Measurements from ENCODE around the gene MYEOV.

Gene MYEOV

GRCh38 chr11:69298267-69299022, 4.5 kb downstream of the MYEOV start:
- H3K4me3 ChIP-seq (ENCODE audit: low read depth, low read length), result peak overlapping the region; percentile 40
- peak; percentile 70 for DNase-seq (ENCODE audit: low read depth)
- TF ChIP-seq CTCF (IDR thresholded peaks at IDR 0.05; ENCODE audit: low read depth, low read length, missing control alignments), result no peak

- no peak for TF ChIP-seq CTCF (IDR thresholded peaks at IDR 0.05; ENCODE audit: low read depth, low read length, missing control alignments)
- no peak for DNase-seq (ENCODE audit: low read depth)
- H3K4me3 ChIP-seq (ENCODE audit: low read depth, low read length), result no peak overlapping the region
Observed at GRCh38 chr11:69299023-69299461, 5.1 kb downstream of the MYEOV start.

- no peak for TF ChIP-seq CTCF (IDR thresholded peaks at IDR 0.05; ENCODE audit: low read depth, low read length, missing control alignments)
- DNase-seq (ENCODE audit: low read depth), result no peak
- no peak overlapping the region for H3K4me3 ChIP-seq (ENCODE audit: low read depth, low read length)
Observed at GRCh38 chr11:69299572-69299971, 5.6 kb downstream of the MYEOV start.

GRCh38 chr11:69300120-69301060, 6.4 kb downstream of the MYEOV start:
- TF ChIP-seq CTCF (IDR thresholded peaks at IDR 0.05; ENCODE audit: low read depth, low read length, missing control alignments), result no peak
- H3K4me3 ChIP-seq (ENCODE audit: low read depth, low read length), result no peak overlapping the region
- DNase-seq (ENCODE audit: low read depth), result no peak

GRCh38 chr11:69301081-69301454, 7.1 kb downstream of the MYEOV start:
- no peak for DNase-seq (ENCODE audit: low read depth)
- H3K4me3 ChIP-seq (ENCODE audit: low read depth, low read length), result no peak overlapping the region
- no peak for TF ChIP-seq CTCF (IDR thresholded peaks at IDR 0.05; ENCODE audit: low read depth, low read length, missing control alignments)

- TF ChIP-seq CTCF (IDR thresholded peaks at IDR 0.05; ENCODE audit: low read depth, low read length, missing control alignments), result no peak
- no peak for DNase-seq (ENCODE audit: low read depth)
- H3K4me3 ChIP-seq (ENCODE audit: low read depth, low read length), result no peak overlapping the region
Observed at GRCh38 chr11:69301455-69302401, 7.8 kb downstream of the MYEOV start.
